ENCODE measurements around the gene DIP2B. TPM values are rescaled to one million over a fixed set of nuclear protein-coding genes. Genes with fewer than 3 reads are reported as not detected.

The DIP2B gene
- total RNA-seq, 1 experiment from 2014 or later, result 26.1 TPM

- TF ChIP-seq ZNF532 (CRISPR knock-in tag; IDR thresholded peaks at IDR 0.05; ENCODE audit: borderline replicate concordance) (no peak), USF2 (CRISPR knock-in tag; IDR thresholded peaks at IDR 0.05) (no peak), USF1 (CRISPR knock-in tag; IDR thresholded peaks at IDR 0.05) (no peak), TEAD1 (CRISPR knock-in tag; IDR thresholded peaks at IDR 0.05) (no peak), FOXK1 (CRISPR knock-in tag; IDR thresholded peaks at IDR 0.05) (no peak), CDX4 (CRISPR knock-in tag; IDR thresholded peaks at IDR 0.05; ENCODE audit: borderline replicate concordance) (no peak), E2F5 (CRISPR knock-in tag; IDR thresholded peaks at IDR 0.05) (no peak), GRHL2 (CRISPR knock-in tag; IDR thresholded peaks at IDR 0.05; ENCODE audit: insufficient replicate concordance, severe bottlenecking) (no peak), MAX (CRISPR knock-in tag; IDR thresholded peaks at IDR 0.05) (no peak), NFYB (CRISPR knock-in tag; conservative IDR thresholded peaks at IDR 0.05; ENCODE audit: low read depth) (no peak)
These were observed 19.0 kb downstream of the DIP2B start (continued) for GRCh38 chr12:50523772-50524171.

GRCh38 chr12:50524621-50525020, 19.8 kb downstream of the DIP2B start:
- ATAC-seq, result no peak
- ChIA-PET POLR2A (no interaction called here), CTCF (interaction anchor here (0.6 to 1.5 kb wide), 7 partner anchors 12 to 115 kb away, joined by 3 to 4 read pairs (median 3); partner anchors contain the start of gene DIP2B)
- Mint-ChIP-seq H3K27me3 (ENCODE audit: low read depth) (no peaks in the 10 kb centered on the region), H3K4me1 (peaks cover 24% of the 10 kb centered on the region), H3K4me3 (no peak overlapping the region), H3K27ac (no peak overlapping the region), H3K9me3 (no peaks in the 10 kb centered on the region), H3K36me3 (no peaks in the 10 kb centered on the region; the same call in 1 of the 2 replicates)
- DNase-seq (ENCODE audit: low spot score), result no peak
- TF ChIP-seq ZNF317 (CRISPR knock-in tag; IDR thresholded peaks at IDR 0.05; ENCODE audit: borderline replicate concordance, low read depth) (no peak), ZNF532 (CRISPR knock-in tag; IDR thresholded peaks at IDR 0.05; ENCODE audit: borderline replicate concordance) (no peak), ZNF425 (CRISPR knock-in tag; conservative IDR thresholded peaks at IDR 0.05) (no peak), NR2C2 (CRISPR knock-in tag; IDR thresholded peaks at IDR 0.05) (no peak), PRDM15 (CRISPR knock-in tag; IDR thresholded peaks at IDR 0.05) (no peak), TCF7 (CRISPR knock-in tag; IDR thresholded peaks at IDR 0.05; ENCODE audit: low read depth) (no peak)
